GM06990 (cell line): Measurements from ENCODE around the gene ACOT7.
"Not testable (repeated sequence)": the region's sequence is repeated elsewhere in the genome, so short reads cannot be mapped to it uniquely, and the experiment has no call there.

Source experiments
- DNase-seq: peaks from one replicate; pipeline ENCODE4 v3.0.0-alpha.2; 2011; ENCODE audit not compliant: insufficient read length; ENCODE audit errors: extremely low read depth
- H3K27me3 ChIP-seq: replicated peaks from 2 replicates; pipeline ENCODE4 v1.6.0; 2011; ENCODE audit warnings: low read length; ENCODE audit not compliant: control insufficient read depth, insufficient read depth
- H3K36me3 ChIP-seq: 2 replicates; pipeline ENCODE4 v1.5.1; 2011; ENCODE audit warnings: low read length; ENCODE audit not compliant: control insufficient read depth, insufficient read depth
- H3K4me3 ChIP-seq: replicated peaks from 2 replicates; pipeline ENCODE4 v1.5.1; 2011; ENCODE audit warnings: low read depth, mild to moderate bottlenecking, control low read depth, low read length
- TF ChIP-seq, protein P1 (sequence below): IDR thresholded peaks from 2 replicates; pipeline ENCODE4 v1.5.1; 2011; ENCODE audit warnings: low read length, control low read depth, mild to moderate bottlenecking, inconsistent platforms; ENCODE audit not compliant: insufficient read depth, poor library complexity, severe bottlenecking

The ACOT7 gene

DNA sequence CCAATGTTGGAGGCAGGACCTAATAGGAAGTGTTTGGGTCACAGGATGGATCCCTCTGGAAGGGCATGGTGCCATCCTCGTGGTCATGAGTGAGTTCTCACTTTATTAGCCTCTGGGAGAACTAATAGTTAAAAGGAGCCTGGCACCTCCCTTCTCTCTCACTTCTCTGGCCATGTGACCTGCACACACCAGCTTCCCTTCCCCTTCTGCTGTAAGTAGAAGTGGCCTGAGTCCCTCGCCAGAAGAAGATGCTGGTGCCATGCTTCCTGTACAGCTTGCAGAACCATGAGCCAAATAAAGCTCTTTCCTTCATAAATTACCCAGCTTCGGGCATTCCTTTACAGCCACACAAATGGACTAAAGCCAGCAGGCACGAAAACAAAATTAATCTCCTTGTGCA, 23.6 kb downstream of the ACOT7 start:
- Histone ChIP-seq H3K36me3 (no peaks in the 10 kb centered on the region; the same call in 1 of the 2 replicates), H3K4me3 (no peak overlapping the region), H3K27me3 (no peaks in the 10 kb centered on the region)
- no peak for DNase-seq
- TF ChIP-seq, protein P1, sequence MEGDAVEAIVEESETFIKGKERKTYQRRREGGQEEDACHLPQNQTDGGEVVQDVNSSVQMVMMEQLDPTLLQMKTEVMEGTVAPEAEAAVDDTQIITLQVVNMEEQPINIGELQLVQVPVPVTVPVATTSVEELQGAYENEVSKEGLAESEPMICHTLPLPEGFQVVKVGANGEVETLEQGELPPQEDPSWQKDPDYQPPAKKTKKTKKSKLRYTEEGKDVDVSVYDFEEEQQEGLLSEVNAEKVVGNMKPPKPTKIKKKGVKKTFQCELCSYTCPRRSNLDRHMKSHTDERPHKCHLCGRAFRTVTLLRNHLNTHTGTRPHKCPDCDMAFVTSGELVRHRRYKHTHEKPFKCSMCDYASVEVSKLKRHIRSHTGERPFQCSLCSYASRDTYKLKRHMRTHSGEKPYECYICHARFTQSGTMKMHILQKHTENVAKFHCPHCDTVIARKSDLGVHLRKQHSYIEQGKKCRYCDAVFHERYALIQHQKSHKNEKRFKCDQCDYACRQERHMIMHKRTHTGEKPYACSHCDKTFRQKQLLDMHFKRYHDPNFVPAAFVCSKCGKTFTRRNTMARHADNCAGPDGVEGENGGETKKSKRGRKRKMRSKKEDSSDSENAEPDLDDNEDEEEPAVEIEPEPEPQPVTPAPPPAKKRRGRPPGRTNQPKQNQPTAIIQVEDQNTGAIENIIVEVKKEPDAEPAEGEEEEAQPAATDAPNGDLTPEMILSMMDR: no peak

- Histone ChIP-seq H3K4me3 (no peak overlapping the region), H3K36me3 (no peaks in the 10 kb centered on the region; the same call in 1 of the 2 replicates), H3K27me3 (no peaks in the 10 kb centered on the region)
- DNase-seq: no peak
- TF ChIP-seq, protein P1: no peak
These were observed 26.1 kb downstream of the ACOT7 start for GRCh38 chr1:6367381-6368012.

GRCh38 chr1:6365047-6365446, 28.5 kb downstream of the ACOT7 start:
- no peaks in the 10 kb centered on the region for H3K27me3 ChIP-seq
- no peak for DNase-seq
- TF ChIP-seq, protein P1: no peak
- H3K4me3 ChIP-seq: no peak overlapping the region
- no peaks in the 10 kb centered on the region; the same call in 1 of the 2 replicates for H3K36me3 ChIP-seq

DNA sequence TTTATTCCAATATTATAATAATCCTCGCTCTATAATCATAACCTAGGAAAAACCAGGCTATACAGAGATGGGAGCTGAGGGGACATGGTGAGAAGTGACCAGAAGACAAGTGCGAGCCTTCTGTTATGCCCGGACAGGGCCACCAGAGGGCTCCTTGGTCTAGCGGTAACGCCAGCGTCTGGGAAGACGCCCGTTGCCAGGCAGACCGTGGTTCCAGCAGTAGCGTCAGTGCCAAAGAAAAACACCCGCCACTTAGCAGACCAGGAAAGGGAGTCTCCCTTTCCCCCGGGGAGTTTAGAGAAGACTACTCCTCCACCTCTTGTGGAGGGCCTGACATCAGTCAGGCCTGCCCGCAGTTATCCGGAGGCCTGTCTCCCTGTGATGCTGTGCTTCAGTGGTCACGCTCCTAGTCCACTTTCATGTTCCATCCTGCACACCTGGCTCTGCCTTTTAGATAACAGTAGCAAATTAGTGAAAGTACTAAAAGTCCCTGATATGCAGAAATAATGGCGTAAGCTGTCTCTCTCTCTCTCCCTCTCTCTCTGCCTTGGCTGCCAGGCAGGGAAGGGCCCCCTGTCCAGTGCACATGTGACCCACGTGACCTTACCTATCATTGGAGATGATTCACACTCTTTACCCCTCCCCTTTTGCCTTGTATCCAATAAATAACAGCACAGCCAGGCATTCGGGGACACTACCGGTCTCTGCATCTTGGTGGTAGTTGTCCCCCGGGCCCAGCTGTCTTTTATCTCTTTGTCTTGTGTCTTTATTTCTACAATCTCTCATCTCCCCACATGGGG, 30.3 kb downstream of the ACOT7 start:
- H3K4me3 ChIP-seq, H3K27me3 ChIP-seq, H3K36me3 ChIP-seq, DNase-seq: not testable (repeated sequence)
- TF ChIP-seq, protein P1: peak; percentile 39

DNA sequence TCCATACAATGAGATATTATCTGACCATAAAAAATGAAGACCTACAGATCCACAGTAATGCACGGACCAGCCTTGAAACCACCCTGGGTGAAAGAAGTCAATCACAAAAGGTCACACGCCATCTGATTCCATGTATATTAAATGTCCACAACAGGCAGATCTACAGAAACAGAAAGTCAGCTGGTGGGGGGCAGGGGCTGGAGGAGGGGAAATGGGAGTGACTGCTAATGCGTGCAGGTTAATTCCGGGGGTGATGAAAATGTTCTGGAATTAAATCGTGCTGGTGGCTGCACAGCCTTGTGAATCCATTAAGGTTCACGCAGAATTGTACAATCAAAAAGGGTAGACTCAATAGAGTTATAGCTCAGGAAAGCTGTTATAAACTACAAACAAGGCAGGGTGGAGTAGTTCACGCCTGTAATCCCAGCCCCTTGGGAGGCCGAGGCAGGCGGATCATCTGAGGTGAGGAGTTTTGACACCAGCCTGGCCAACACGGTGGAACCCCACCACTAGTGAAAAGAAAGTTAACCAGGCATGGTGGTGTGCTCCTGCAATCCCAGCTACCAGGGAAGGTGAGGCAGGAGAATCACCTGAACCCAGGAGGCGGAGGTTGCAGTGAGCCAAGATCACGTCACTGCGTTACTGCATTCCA, 32.3 kb downstream of the ACOT7 start:
- Histone ChIP-seq H3K4me3 (no peak overlapping the region), H3K27me3 (no peaks in the 10 kb centered on the region), H3K36me3 (no peaks in the 10 kb centered on the region)
- TF ChIP-seq, protein P1: no peak
- DNase-seq: no peak
